Measurements from ENCODE around the gene KRTAP10-1.

DNA sequence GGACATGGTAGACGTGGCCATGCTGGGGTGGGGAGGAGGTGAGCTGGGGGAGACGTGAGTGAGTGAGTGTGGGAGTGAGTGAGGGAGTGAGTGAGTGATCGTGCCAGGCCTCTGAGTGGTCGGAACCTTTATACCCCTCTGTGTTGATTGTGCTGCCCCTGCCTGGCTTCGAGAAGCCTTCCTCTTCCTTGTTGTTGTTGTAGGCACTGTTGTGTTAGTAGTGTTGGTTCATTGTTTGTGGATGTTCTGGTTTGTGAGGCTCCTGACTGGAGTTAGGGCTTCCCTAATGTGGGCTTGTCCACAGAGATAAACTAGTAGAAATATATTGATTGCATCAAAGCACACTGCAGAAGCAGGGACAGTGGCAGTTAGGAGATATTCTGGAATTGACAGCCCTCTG is 18.7 kb upstream of the KRTAP10-1 start, which contains the start of gene KRTAP10-3:
- no peak for TF ChIP-seq CTCF (IDR thresholded peaks at IDR 0.05; ENCODE audit: insufficient read depth, low read length, poor library complexity, severe bottlenecking)
- no peak for TF ChIP-seq EZH2phosphoT487 (conservative IDR thresholded peaks at IDR 0.05; ENCODE audit: low read length)

All from SU-DHL-6 (cell line).